H1 (cell line): ENCODE results near the gene CSNK1G2. TPM values are rescaled to one million over a fixed set of nuclear protein-coding genes. Genes with fewer than 3 reads are reported as not detected.

ENCODE experiments used
- CTCF ChIA-PET: fragments of 300-600 bp; sonication (Branson Sonifier 250); formaldehyde crosslinking; loops from one replicate; lab custom pipeline; 2021; ENCODE audit not compliant: partially characterized antibody; lab: Charles Lee
- POLR2A ChIA-PET: fragments of 300-600 bp; sonication (Branson Sonifier 250); formaldehyde crosslinking; loops from one replicate; lab custom pipeline; 2021; ENCODE audit warnings: inconsistent platforms; ENCODE audit not compliant: partially characterized antibody; lab: Charles Lee
- DNase-seq, 2 experiments: peaks; one replicate each; pipeline versions ENCODE4 v3.0.0 to v3.0.0-alpha.2; 2010 to 2022; ENCODE audit warnings: low spot score in 2 of 2, low read depth in 1 of 2, mixed read lengths in 1 of 2
- FAIRE-seq: peaks from 2 replicates; lab custom pipeline; 2011; peaks lifted over from hg19 to GRCh38; lab: Jason Lieb, UNC
- H2AFZ ChIP-seq: 2 replicates; pipeline ENCODE4 v1.8.1; 2012; ENCODE audit warnings: low read length, inconsistent platforms
- H2AK5ac ChIP-seq: 2 replicates; pipeline ENCODE4 v1.6.1; 2013; ENCODE audit warnings: low read depth, low read length
- H2BK120ac ChIP-seq: replicated peaks from 2 replicates; pipeline ENCODE3; 2013; ENCODE audit warnings: low read depth, low read length, inconsistent platforms
- H2BK12ac ChIP-seq: 2 replicates; pipeline ENCODE4 v1.6.1; 2013; ENCODE audit warnings: low read depth, low read length
- H2BK15ac ChIP-seq: 2 replicates; pipeline ENCODE4 v1.6.1; 2013; ENCODE audit warnings: low read length
- H2BK20ac ChIP-seq: 2 replicates; pipeline ENCODE4 v1.6.1; 2013; ENCODE audit warnings: low read length
- H2BK5ac ChIP-seq: 2 replicates; pipeline ENCODE4 v1.6.1; 2013; ENCODE audit warnings: low read depth, low read length
- H3K14ac ChIP-seq: 2 replicates; pipeline ENCODE4 v1.6.1; 2013; ENCODE audit warnings: inconsistent platforms; ENCODE audit not compliant: insufficient read length
- H3K18ac ChIP-seq: 2 replicates; pipeline ENCODE4 v1.6.1; 2013; ENCODE audit warnings: low read length; ENCODE audit errors: extremely low read depth
- H3K23ac ChIP-seq: 2 replicates; pipeline ENCODE4 v1.6.1; 2013; ENCODE audit warnings: inconsistent platforms; ENCODE audit not compliant: insufficient read length
- H3K23me2 ChIP-seq: 2 replicates; pipeline ENCODE4 v1.6.1; 2013; ENCODE audit warnings: low read depth, low read length
- H3K27ac ChIP-seq: 2 replicates; pipeline ENCODE4 v1.6.1; 2011; ENCODE audit warnings: low read depth, low read length, inconsistent platforms
- H3K27me3 ChIP-seq, 4 experiments: replicated peaks in 1 of 4; 1 replicate in 1 of 4; 2 replicates in 3 of 4; pipeline versions ENCODE4 v1.6.1 to v1.8.1; 2011 to 2013; ENCODE audit warnings: low read length in 3 of 4, mild to moderate bottlenecking in 3 of 4, inconsistent platforms in 2 of 4, mixed read lengths in 2 of 4, moderate library complexity in 1 of 4; ENCODE audit not compliant: control insufficient read depth in 3 of 4, insufficient read depth in 3 of 4; ENCODE audit errors: extremely low read depth in 1 of 4
- H3K36me3 ChIP-seq, 4 experiments: 2 replicates each; pipeline versions ENCODE4 v1.6.1 to v1.8.1; 2011 to 2013; ENCODE audit warnings: mild to moderate bottlenecking in 4 of 4, low read length in 3 of 4, moderate library complexity in 2 of 4, control low read depth in 1 of 4, inconsistent platforms in 1 of 4; ENCODE audit not compliant: insufficient read depth in 4 of 4, control insufficient read depth in 2 of 4
- H3K4ac ChIP-seq: replicated peaks from 2 replicates; pipeline ENCODE3; 2013; ENCODE audit warnings: low read length, low read depth, mixed read lengths, inconsistent platforms; ENCODE audit not compliant: insufficient read length
- H3K4me1 ChIP-seq, 4 experiments: replicated peaks in 1 of 4; 1 replicate in 1 of 4; 2 replicates in 3 of 4; pipeline versions ENCODE4 v1.6.1 to v1.8.1; 2011 to 2013; ENCODE audit warnings: low read length in 3 of 4, inconsistent platforms in 2 of 4, mixed read lengths in 1 of 4; ENCODE audit not compliant: insufficient read depth in 4 of 4, control insufficient read depth in 3 of 4
- H3K4me2 ChIP-seq, 2 experiments: 2 replicates each; pipeline versions ENCODE4 v1.6.1 to v1.8.1; 2011 to 2013; ENCODE audit warnings: low read depth in 2 of 2, low read length in 2 of 2, control low read depth in 1 of 2, inconsistent platforms in 1 of 2, mild to moderate bottlenecking in 1 of 2; ENCODE audit not compliant: insufficient read depth in 1 of 2
- H3K4me3 ChIP-seq, 4 experiments: fragments of 200-600, 300-600 bp in 1 of 4; sonication (generic), shearing (Covaris generic), sonication (Bioruptor Twin) in 1 of 4; 2 replicates each; pipeline versions ENCODE4 v1.5.1 to v1.8.1; 2011 to 2016; ENCODE audit warnings: low read length in 4 of 4, low read depth in 3 of 4, control low read depth in 2 of 4, inconsistent platforms in 2 of 4, mild to moderate bottlenecking in 2 of 4, mixed read lengths in 1 of 4, moderate library complexity in 1 of 4; ENCODE audit not compliant: insufficient read depth in 2 of 4; ENCODE audit errors: extremely low read depth in 1 of 4
- H3K56ac ChIP-seq: replicated peaks from 2 replicates; pipeline ENCODE3; 2013; ENCODE audit warnings: low read depth, mild to moderate bottlenecking, mixed read lengths, low read length, inconsistent platforms; ENCODE audit not compliant: insufficient read length
- H3K79me1 ChIP-seq: 2 replicates; pipeline ENCODE4 v1.6.1; 2013; ENCODE audit warnings: low read depth, low read length, control low read depth
- H3K79me2 ChIP-seq, 2 experiments: 2 replicates each; pipeline versions ENCODE4 v1.6.1 to v1.8.1; 2012 to 2013; ENCODE audit warnings: low read length in 2 of 2, mild to moderate bottlenecking in 2 of 2, inconsistent platforms in 1 of 2; ENCODE audit not compliant: insufficient read depth in 2 of 2, control insufficient read depth in 1 of 2
- H3K9ac ChIP-seq, 4 experiments: replicated peaks in 1 of 4; 1 replicate in 1 of 4; 2 replicates in 3 of 4; pipeline versions ENCODE4 v1.6.1 to v1.8.1; 2011 to 2013; ENCODE audit warnings: low read depth in 3 of 4, low read length in 3 of 4, control low read depth in 2 of 4, mild to moderate bottlenecking in 2 of 4, moderate library complexity in 2 of 4, inconsistent platforms in 1 of 4; ENCODE audit errors: extremely low read depth in 1 of 4
- H3K9me3 ChIP-seq, 2 experiments: 2 replicates each; pipeline versions ENCODE4 v1.6.1 to v1.8.1; 2012 to 2013; ENCODE audit warnings: mild to moderate bottlenecking in 2 of 2, moderate library complexity in 2 of 2, control low read depth in 1 of 2, inconsistent platforms in 1 of 2, low read depth in 1 of 2, low read length in 1 of 2, mixed read lengths in 1 of 2; ENCODE audit not compliant: insufficient read depth in 2 of 2
- H4K20me1 ChIP-seq, 2 experiments: replicated peaks in 1 of 2; 2 replicates each; pipeline versions ENCODE3 to v1.8.1; 2011 to 2013; ENCODE audit warnings: inconsistent platforms in 2 of 2, low read length in 2 of 2, mild to moderate bottlenecking in 1 of 2; ENCODE audit not compliant: insufficient read depth in 2 of 2, control insufficient read depth in 1 of 2
- H4K5ac ChIP-seq: 2 replicates; pipeline ENCODE4 v1.6.1; 2013; ENCODE audit warnings: low read length, low read depth, mixed read lengths, inconsistent platforms; ENCODE audit not compliant: insufficient read length
- H4K8ac ChIP-seq: 2 replicates; pipeline ENCODE4 v1.8.0; 2013; ENCODE audit warnings: mild to moderate bottlenecking, moderate library complexity, low read length, inconsistent platforms; ENCODE audit not compliant: insufficient read depth; ENCODE audit errors: extremely low read depth
- H4K91ac ChIP-seq: replicated peaks from 2 replicates; pipeline ENCODE3; 2013; ENCODE audit warnings: low read length, mixed read lengths, inconsistent platforms; ENCODE audit not compliant: insufficient read length
- ASH2L ChIP-seq: fragments of 200-600, 300-600 bp; sonication (generic); IDR thresholded peaks from one replicate; pipeline ENCODE4 v1.7.1; 2017; ENCODE audit warnings: low read length
- BACH1 ChIP-seq: IDR thresholded peaks from 2 replicates; pipeline ENCODE4 v1.6.1; 2012; ENCODE audit warnings: low read length, improper control_type of control experiment
- CBX5 ChIP-seq: fragments of 300-800, 300-1000 bp; sonication (generic); IDR thresholded peaks from 2 replicates; pipeline ENCODE4 v1.7.1; 2016; ENCODE audit warnings: antibody characterized with exemption, low read length, low read depth
- FOSL1 ChIP-seq: IDR thresholded peaks from 2 replicates; pipeline ENCODE4 v1.6.1; 2011; ENCODE audit warnings: mild to moderate bottlenecking, low read depth, low read length, moderate library complexity; ENCODE audit not compliant: insufficient read depth
- KDM5A ChIP-seq: fragments of 200-600 bp; IDR thresholded peaks from 2 replicates; pipeline ENCODE4 v1.7.1; 2012; ENCODE audit warnings: mild to moderate bottlenecking, low read length, inconsistent platforms, mixed read lengths
- NANOG ChIP-seq: IDR thresholded peaks from 2 replicates; pipeline ENCODE4 v1.6.1; 2011; ENCODE audit warnings: low read length, low read depth, mild to moderate bottlenecking, inconsistent platforms; ENCODE audit not compliant: insufficient read depth, poor library complexity, severe bottlenecking
- NRF1 ChIP-seq: IDR thresholded peaks from 2 replicates; pipeline ENCODE4 v1.6.1; 2011; ENCODE audit warnings: mild to moderate bottlenecking, low read depth, low read length, improper control_type of control experiment
- RNF2 ChIP-seq: fragments of 200-900, 300-1000 bp; sonication (generic); IDR thresholded peaks from 2 replicates; pipeline ENCODE4 v1.7.1; 2016; ENCODE audit warnings: borderline replicate concordance, low read depth, mild to moderate bottlenecking, antibody characterized with exemption, low read length; ENCODE audit not compliant: poor library complexity, severe bottlenecking; ENCODE audit errors: missing control alignments
- SP1 ChIP-seq: IDR thresholded peaks from 2 replicates; pipeline ENCODE4 v1.6.1; 2011; ENCODE audit warnings: low read depth, low read length
- TCF12 ChIP-seq: IDR thresholded peaks from 2 replicates; pipeline ENCODE4 v1.6.1; 2011; ENCODE audit warnings: low read depth, mild to moderate bottlenecking, low read length
- WGBS, 2 experiments: shearing (Covaris generic) in 1 of 2; methylation state at CpG; one replicate each; pipeline versions ENCODE4 v1.1.6 to v1.1.7; 2013 to 2015; ENCODE audit warnings: low lambda C conversion rate in 2 of 2, mixed read lengths in 2 of 2, inconsistent platforms in 1 of 2, low coverage in 1 of 2, missing lambda C conversion rate in 1 of 2; ENCODE audit not compliant: insufficient replicate concordance in 2 of 2, insufficient coverage in 1 of 2, insufficient read length in 1 of 2; ENCODE audit errors: extremely low coverage in 1 of 2, missing lambda C conversion rate in 1 of 2; 5-methylcytosine and 5-hydroxymethylcytosine counted together
- polyA plus RNA-seq, 7 experiments: library from polyadenylated mRNA; depleted of rRNA in 3 of 7; stranded (reverse) in 5 of 7; unstranded in 2 of 7; fragments of >200 nt in 5 of 7; fragments of 200-250 nt in 2 of 7; gene quantifications; 1 replicate in 5 of 7; 2 replicates in 1 of 7; 4 replicates in 1 of 7; pipeline versions ENCODE4 v1.2.1 to v1.2.3, GENCODE V29; 2011 to 2013; ENCODE audit warnings: missing spikeins in 2 of 7, mixed read lengths in 2 of 7
- total RNA-seq: library from RNA; stranded (reverse); fragmentation: NEBNext Ultra II Directional; extraction: Animal tissue kit (Norgen Biotek cat#: 25700); gene quantifications from 2 replicates; pipeline ENCODE4 v1.2.1, GENCODE V29; 2021

The CSNK1G2 gene
- total and polyA plus RNA-seq, 2 of the 8 experiments (the other 6 are each of a cell fraction or from before 2014, with no cell fraction given), result 99.5 to 130 TPM

GRCh38 chr19:1917146-1917545, 23.8 kb upstream of the CSNK1G2 start:
- H3K4me3 ChIP-seq, result no peak overlapping the region
- H2BK120ac ChIP-seq, result no peak overlapping the region
- POLR2A ChIA-PET, result interaction anchor here (3.2 kb wide), 1 partner anchor 11 kb away, joined by 9 read pairs; the partner anchor contains the start of genes ADAT3 and SCAMP4
- H2AK5ac ChIP-seq, result no peak overlapping the region
- no peak overlapping the region for H3K27ac ChIP-seq
- no peak overlapping the region for H2BK15ac ChIP-seq
- H2BK20ac ChIP-seq, result no peak overlapping the region
- no peak overlapping the region for H2BK5ac ChIP-seq
- TF ChIP-seq SP1 (no peak), BACH1 (no peak), KDM5A (no peak), ASH2L (no peak), FOSL1 (no peak), RNF2 (no peak), NRF1 (no peak), CBX5 (no peak), TCF12 (no peak), NANOG (no peak)
- no peaks in the 10 kb centered on the region for H3K27me3 ChIP-seq
- peaks cover 8 to 46% (median 28%) of the 10 kb centered on the region in 4 experiments; a peak in 6 of 8 replicates for H3K36me3 ChIP-seq
- no peak overlapping the region for H3K56ac ChIP-seq
- H2BK12ac ChIP-seq, result no peak overlapping the region
- no peak overlapping the region for H3K23ac ChIP-seq
- H2AFZ ChIP-seq, result no peak overlapping the region
- WGBS, 2 experiments, result 98% methylated on average over 17 of the region's 17 CpGs; no CpG with 5 or more reads in 1 of the 2 experiments
- H4K91ac ChIP-seq, result no peak overlapping the region
- H3K9me3 ChIP-seq, result no peaks in the 10 kb centered on the region
- no peaks in the 10 kb centered on the region for H3K23me2 ChIP-seq
- peaks cover 13% of the 10 kb centered on the region for H3K79me1 ChIP-seq
- peaks cover 7 to 23% of the 10 kb centered on the region in 2 experiments for H4K20me1 ChIP-seq
- CTCF ChIA-PET, result interaction anchor here (0.8 to 1.8 kb wide), 4 partner anchors 12 to 52 kb away, joined by 3 to 4 read pairs (median 4); no protein-coding TSS in a partner anchor
- H3K14ac ChIP-seq, result no peak overlapping the region
- no peak for DNase-seq
- H3K18ac ChIP-seq, result no peak overlapping the region
- no peaks in the 10 kb centered on the region for H3K4me1 ChIP-seq
- H4K8ac ChIP-seq, result no peak overlapping the region
- no peak overlapping the region for H3K4ac ChIP-seq
- H3K4me2 ChIP-seq, result no peak overlapping the region
- H3K9ac ChIP-seq, result no peak overlapping the region; a peak in 1 of 7 replicates
- H4K5ac ChIP-seq, result no peak overlapping the region
- peaks cover 5 to 20% of the 10 kb centered on the region in 2 experiments; a peak in 2 of 4 replicates for H3K79me2 ChIP-seq
- no peak for FAIRE-seq
